PC-3 (cell line): ENCODE data around the gene TUBB6. TPM values are rescaled to one million over a fixed set of nuclear protein-coding genes. Genes with fewer than 3 reads are reported as not detected.

Experiments used
- ATAC-seq: fragments of 200-7000 bp; cut with Tn5 transposase; 2 replicates; pipeline ENCODE4 v1.9.1; 2020; ENCODE audit warnings: mild to moderate bottlenecking, moderate library complexity
- BruUV-seq: library from RNA; stranded (reverse); fragments of 400-500 nt; replicated peaks from 2 replicates; lab custom pipeline; 2021; lab: Mats Ljungman, UMichigan
- CTCF ChIA-PET: fragments of 300-600 bp; sonication (Branson Sonifier 250); formaldehyde crosslinking; loops from one replicate; lab custom pipeline; 2022; ENCODE audit warnings: antibody characterized with exemption; lab: Charles Lee
- POLR2A ChIA-PET: fragments of 300-600 bp; sonication (Branson Sonifier 250); formaldehyde crosslinking; loops from one replicate; lab custom pipeline; 2022; ENCODE audit warnings: antibody characterized with exemption; ENCODE audit not compliant: unreplicated experiment; lab: Charles Lee
- DNase-seq: peaks from one replicate; pipeline ENCODE4 v3.0.0-alpha.2; 2015
- H2AFZ ChIP-seq: fragments of 300-600 bp; sonication (generic); 2 replicates; pipeline ENCODE4 v1.6.0; 2016; ENCODE audit warnings: antibody characterized with exemption, low read length
- H3F3A ChIP-seq: fragments of 300-600 bp; sonication (generic); one replicate; pipeline ENCODE4 v1.6.0; 2017; ENCODE audit warnings: antibody characterized with exemption, low read length, control low read depth, mild to moderate bottlenecking; ENCODE audit not compliant: unreplicated experiment
- H3K27ac ChIP-seq: fragments of 300-600 bp; sonication (generic); 2 replicates; pipeline ENCODE4 v1.5.1; 2016; ENCODE audit warnings: mild to moderate bottlenecking, low read length
- H3K27me3 ChIP-seq: fragments of 300-600 bp; sonication (generic); 2 replicates; pipeline ENCODE4 v1.6.1; 2016; ENCODE audit warnings: low read length, mixed read lengths
- H3K36me3 ChIP-seq: fragments of 300-600 bp; sonication (generic); 2 replicates; pipeline ENCODE4 v1.6.1; 2016; ENCODE audit warnings: low read depth, mixed run types, low read length, mixed read lengths
- H3K4me1 ChIP-seq: fragments of 300-600 bp; sonication (generic); 2 replicates; pipeline ENCODE4 v1.5.1; 2016; ENCODE audit warnings: low read length; ENCODE audit not compliant: insufficient read depth
- H3K4me2 ChIP-seq: fragments of 300-600 bp; sonication (generic); 2 replicates; pipeline ENCODE4 v1.6.0; 2016; ENCODE audit warnings: low read length
- H3K4me3 ChIP-seq: fragments of 300-600 bp; sonication (generic); 2 replicates; pipeline ENCODE4 v1.5.1; 2016; ENCODE audit warnings: mild to moderate bottlenecking, low read length, mixed read lengths
- H3K79me2 ChIP-seq: fragments of 300-600 bp; sonication (generic); 2 replicates; pipeline ENCODE4 v1.6.1; 2017; ENCODE audit warnings: low read length, mixed read lengths
- H3K9ac ChIP-seq: fragments of 300-600 bp; sonication (generic); 2 replicates; pipeline ENCODE4 v1.6.0; 2016; ENCODE audit warnings: mild to moderate bottlenecking, low read length
- H3K9me2 ChIP-seq: fragments of 300-600 bp; sonication (generic); replicated peaks from 2 replicates; pipeline ENCODE4 v1.6.1; 2016; ENCODE audit warnings: mixed run types, low read length, mixed read lengths
- H3K9me3 ChIP-seq: fragments of 300-600 bp; sonication (generic); 2 replicates; pipeline ENCODE4 v1.6.1; 2016; ENCODE audit warnings: low read length, mixed read lengths
- H4K20me1 ChIP-seq: fragments of 300-600 bp; sonication (generic); 2 replicates; pipeline ENCODE4 v1.6.1; 2016; ENCODE audit warnings: low read length, mixed read lengths
- EZH2 ChIP-seq: fragments of 300-600 bp; sonication (generic); IDR thresholded peaks from one replicate; pipeline ENCODE4 v1.6.1; 2017; ENCODE audit warnings: antibody characterized with exemption, mild to moderate bottlenecking, low read length; ENCODE audit not compliant: unreplicated experiment
- EZH2phosphoT487 ChIP-seq: fragments of 300-600 bp; sonication (generic); IDR thresholded peaks from 2 replicates; pipeline ENCODE4 v1.6.1; 2018; ENCODE audit warnings: mild to moderate bottlenecking, antibody characterized with exemption, low read length, borderline replicate concordance
- intact Hi-C: fragments of 100-400 bp; cut with micrococcal nuclease; formaldehyde crosslinking; loops from 2 replicates; pipeline ENCODE4 v1.9.0; 2023
- total RNA-seq: library from RNA; depleted of rRNA; stranded (reverse); fragments of >200 nt; gene quantifications from 2 replicates; pipeline ENCODE4 v1.2.3, GENCODE V29; 2014
- TF ChIP-seq, protein P1 (sequence below): fragments of 300-600 bp; sonication (generic); conservative IDR thresholded peaks from 2 replicates; pipeline ENCODE4 v1.5.1; 2017; ENCODE audit warnings: antibody characterized with exemption, low read depth, mild to moderate bottlenecking, low read length

The TUBB6 gene
- total RNA-seq, 1 experiment from 2014 or later, result 191 TPM

DNA sequence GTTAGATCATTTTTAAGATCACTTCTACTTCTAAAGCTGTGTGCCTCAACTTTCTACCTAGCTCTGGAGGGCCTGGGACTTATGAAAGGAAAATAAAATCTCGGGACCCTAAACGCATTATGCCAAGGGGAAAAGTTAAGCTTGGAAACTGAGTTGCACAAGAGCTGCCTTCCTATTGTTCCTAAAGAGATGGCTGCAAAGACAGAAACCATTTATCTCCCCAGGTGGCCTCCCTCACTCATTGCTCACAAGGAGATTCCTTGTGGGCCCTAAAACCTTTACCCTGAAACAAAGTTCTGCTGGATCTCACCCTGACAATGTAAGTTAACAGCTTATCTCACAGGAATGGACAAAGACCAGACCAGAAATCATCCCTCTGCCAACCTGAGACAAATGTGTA, 26.8 kb downstream of the TUBB6 start:
- Histone ChIP-seq H2AFZ (no peak overlapping the region), H3K27me3 (no peaks in the 10 kb centered on the region), H3K9ac (no peak overlapping the region), H3K4me2 (no peak overlapping the region), H3K4me3 (no peak overlapping the region), H3K9me3 (no peaks in the 10 kb centered on the region), H3K4me1 (peaks cover 21% of the 10 kb centered on the region), H3F3A (no peaks in the 10 kb centered on the region), H3K9me2 (no peaks in the 10 kb centered on the region), H4K20me1 (peaks cover 14% of the 10 kb centered on the region), H3K27ac (no peak overlapping the region), H3K79me2 (no peaks in the 10 kb centered on the region), H3K36me3 (peaks cover 25% of the 10 kb centered on the region)
- no TSS peak for BruUV-seq
- ATAC-seq, result no peak
- DNase-seq, result no peak
- POLR2A ChIA-PET, result interaction anchor here (0.6 kb wide), 1 partner anchor 16 kb away, joined by 3 read pairs; no protein-coding TSS in a partner anchor
- intact Hi-C loops, result loop anchor here (5.0 kb wide), 1 partner anchor 53 kb away; no protein-coding TSS in a partner anchor
- CTCF ChIA-PET, result interaction anchor here (0.6 kb wide), 1 partner anchor 585 kb away, joined by 8 read pairs; no protein-coding TSS in a partner anchor
- TF ChIP-seq, protein P1, sequence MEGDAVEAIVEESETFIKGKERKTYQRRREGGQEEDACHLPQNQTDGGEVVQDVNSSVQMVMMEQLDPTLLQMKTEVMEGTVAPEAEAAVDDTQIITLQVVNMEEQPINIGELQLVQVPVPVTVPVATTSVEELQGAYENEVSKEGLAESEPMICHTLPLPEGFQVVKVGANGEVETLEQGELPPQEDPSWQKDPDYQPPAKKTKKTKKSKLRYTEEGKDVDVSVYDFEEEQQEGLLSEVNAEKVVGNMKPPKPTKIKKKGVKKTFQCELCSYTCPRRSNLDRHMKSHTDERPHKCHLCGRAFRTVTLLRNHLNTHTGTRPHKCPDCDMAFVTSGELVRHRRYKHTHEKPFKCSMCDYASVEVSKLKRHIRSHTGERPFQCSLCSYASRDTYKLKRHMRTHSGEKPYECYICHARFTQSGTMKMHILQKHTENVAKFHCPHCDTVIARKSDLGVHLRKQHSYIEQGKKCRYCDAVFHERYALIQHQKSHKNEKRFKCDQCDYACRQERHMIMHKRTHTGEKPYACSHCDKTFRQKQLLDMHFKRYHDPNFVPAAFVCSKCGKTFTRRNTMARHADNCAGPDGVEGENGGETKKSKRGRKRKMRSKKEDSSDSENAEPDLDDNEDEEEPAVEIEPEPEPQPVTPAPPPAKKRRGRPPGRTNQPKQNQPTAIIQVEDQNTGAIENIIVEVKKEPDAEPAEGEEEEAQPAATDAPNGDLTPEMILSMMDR, result no peak
- no peak for TF ChIP-seq EZH2phosphoT487
- no peak for TF ChIP-seq EZH2

DNA sequence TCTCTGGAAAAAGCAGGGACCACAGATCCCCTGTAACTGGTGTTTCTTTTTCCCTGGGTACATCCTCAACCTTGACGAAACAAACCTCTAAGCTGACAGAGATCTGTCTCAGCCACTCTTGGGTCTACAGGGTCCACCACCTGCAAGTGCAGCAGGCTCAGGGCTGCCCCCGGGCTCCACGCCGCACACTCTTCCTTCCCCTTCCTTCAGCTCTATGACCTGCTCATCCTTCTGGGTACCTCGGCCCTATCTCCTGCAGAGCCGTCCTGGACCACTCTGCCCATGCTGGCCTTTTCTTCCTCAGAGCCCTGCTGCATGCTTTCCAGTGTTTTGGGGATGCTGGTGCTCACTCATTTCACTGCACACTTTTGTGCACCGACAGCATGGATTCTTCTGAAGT, 27.5 kb downstream of the TUBB6 start:
- H3K27ac ChIP-seq, result no peak overlapping the region
- H3K4me2 ChIP-seq, result no peak overlapping the region
- H4K20me1 ChIP-seq, result peaks cover 14% of the 10 kb centered on the region
- ATAC-seq (no peak), DNase-seq (no peak)
- intact Hi-C loops, result loop anchor here (5.0 kb wide), 1 partner anchor 53 kb away; no protein-coding TSS in a partner anchor
- H2AFZ ChIP-seq, result no peak overlapping the region
- H3F3A ChIP-seq, result no peaks in the 10 kb centered on the region
- no peak overlapping the region for H3K9ac ChIP-seq
- H3K9me2 ChIP-seq, result no peaks in the 10 kb centered on the region
- no peaks in the 10 kb centered on the region for H3K9me3 ChIP-seq
- ChIA-PET CTCF (no interaction called here), POLR2A (no interaction called here)
- H3K79me2 ChIP-seq, result no peaks in the 10 kb centered on the region
- H3K4me3 ChIP-seq, result no peak overlapping the region
- TF ChIP-seq, protein P1, result no peak
- TF ChIP-seq EZH2phosphoT487, result no peak
- no peak for TF ChIP-seq EZH2
- BruUV-seq, result no TSS peak
- H3K27me3 ChIP-seq, result no peaks in the 10 kb centered on the region
- H3K4me1 ChIP-seq, result peaks cover 21% of the 10 kb centered on the region
- H3K36me3 ChIP-seq, result peaks cover 25% of the 10 kb centered on the region

DNA sequence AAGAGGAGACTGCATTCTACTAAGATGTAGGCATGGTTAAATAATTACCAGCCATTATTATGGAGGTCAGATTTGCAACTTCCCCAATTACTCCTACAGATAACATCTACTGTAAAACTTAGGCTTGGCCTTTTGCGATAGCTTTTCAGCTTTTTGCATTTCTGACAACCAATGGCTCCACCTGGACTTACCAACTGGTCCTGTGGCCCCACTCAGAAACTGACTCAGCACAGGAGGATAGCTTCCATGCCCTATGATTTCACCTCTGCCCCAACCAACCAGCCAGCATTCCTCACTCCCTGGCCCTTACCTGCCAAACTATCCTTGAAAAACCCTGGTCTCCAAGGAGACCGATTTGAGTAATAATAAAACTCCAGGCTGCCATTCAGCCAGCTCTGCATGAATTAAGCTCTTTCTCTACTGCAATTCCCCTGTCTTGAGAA, 28.2 kb downstream of the TUBB6 start:
- peak overlapping the region; percentile 2; the same call in 1 of the 2 replicates for H3K27ac ChIP-seq
- no peaks in the 10 kb centered on the region for H3K27me3 ChIP-seq
- no peaks in the 10 kb centered on the region for H3F3A ChIP-seq
- TF ChIP-seq EZH2, result no peak
- no peak for TF ChIP-seq EZH2phosphoT487
- TF ChIP-seq, protein P1, result no peak
- peaks cover 22% of the 10 kb centered on the region for H3K36me3 ChIP-seq
- no TSS peak for BruUV-seq
- H4K20me1 ChIP-seq, result peaks cover 14% of the 10 kb centered on the region
- H3K79me2 ChIP-seq, result no peaks in the 10 kb centered on the region
- ATAC-seq, result no peak
- no peaks in the 10 kb centered on the region for H3K9me3 ChIP-seq
- peak overlapping the region; percentile 45 for H3K4me2 ChIP-seq
- no peak overlapping the region for H2AFZ ChIP-seq
- no peaks in the 10 kb centered on the region for H3K9me2 ChIP-seq
- no peak overlapping the region for H3K4me3 ChIP-seq
- peaks cover 21% of the 10 kb centered on the region for H3K4me1 ChIP-seq
- DNase-seq, result peak; percentile 43
- no peak overlapping the region for H3K9ac ChIP-seq
- POLR2A ChIA-PET, result no interaction called here
- intact Hi-C loops, result loop anchor here (2.0 to 5.0 kb wide), 2 partner anchors 41 to 54 kb away; partner anchors contain the start of gene AFG3L2
- CTCF ChIA-PET, result no interaction called here
